Iris pigment epithelial cell (primary cell): ENCODE measurements around the gene OSBPL9.
"Not testable (repeated sequence)": the region's sequence is repeated elsewhere in the genome, so short reads cannot be mapped to it uniquely, and the experiment has no call there.

Source experiments
- DNase-seq: peaks from one replicate; pipeline ENCODE4 v3.0.0-alpha.2; 2011; ENCODE audit warnings: low read depth

Gene OSBPL9

GRCh38 chr1:51636764-51637522, 20.1 kb downstream of the OSBPL9 start:
- DNase-seq: peak; percentile 87

GRCh38 chr1:51638350-51638749, 21.5 kb downstream of the OSBPL9 start:
- DNase-seq: no peak

- DNase-seq: no peak
Measured at GRCh38 chr1:51639694-51640093, 22.8 kb downstream of the OSBPL9 start.

- DNase-seq: peak; percentile 21
Measured at GRCh38 chr1:51641096-51641495, 24.2 kb downstream of the OSBPL9 start.

GRCh38 chr1:51642739-51643142, 25.8 kb downstream of the OSBPL9 start:
- DNase-seq: peak; percentile 95

- DNase-seq: no peak
Measured at GRCh38 chr1:51643362-51643761, 26.5 kb downstream of the OSBPL9 start.

GRCh38 chr1:51644020-51644419, 27.1 kb downstream of the OSBPL9 start:
- peak; percentile 20 for DNase-seq

- DNase-seq: peak; percentile 93
Measured at GRCh38 chr1:51644533-51645197, 27.8 kb downstream of the OSBPL9 start.

- not testable (repeated sequence) for DNase-seq
Measured at GRCh38 chr1:51646592-51646991, 29.7 kb downstream of the OSBPL9 start.

GRCh38 chr1:51648180-51649109, 31.6 kb downstream of the OSBPL9 start:
- DNase-seq: peak; percentile 95

- peak; percentile 50 for DNase-seq
Measured at GRCh38 chr1:51649593-51650091, 32.8 kb downstream of the OSBPL9 start.

- peak; percentile 22 for DNase-seq
Measured at GRCh38 chr1:51650198-51650597, 33.3 kb downstream of the OSBPL9 start.

- no peak for DNase-seq
Measured at GRCh38 chr1:51651552-51651942, 34.7 kb downstream of the OSBPL9 start.

GRCh38 chr1:51652599-51652998, 35.7 kb downstream of the OSBPL9 start:
- no peak for DNase-seq

GRCh38 chr1:51653127-51653526, 36.2 kb downstream of the OSBPL9 start:
- DNase-seq: peak; percentile 59

- no peak for DNase-seq
Measured at GRCh38 chr1:51654000-51654399, 37.1 kb downstream of the OSBPL9 start.

GRCh38 chr1:51656374-51656773, 39.5 kb downstream of the OSBPL9 start:
- no peak for DNase-seq

- DNase-seq: no peak
Measured at GRCh38 chr1:51660580-51660979, 43.7 kb downstream of the OSBPL9 start.

- DNase-seq: peak; percentile 96
Measured at GRCh38 chr1:51661081-51661518, 44.2 kb downstream of the OSBPL9 start.

- DNase-seq: no peak
Measured at GRCh38 chr1:51663105-51663504, 46.2 kb downstream of the OSBPL9 start.

- no peak for DNase-seq
Measured at GRCh38 chr1:51663721-51664120, 46.8 kb downstream of the OSBPL9 start.
